CD4-positive, alpha-beta T cell treated with Interferon alpha-2 for 1 hour (primary cell): ENCODE results near the gene LZTR1.
"Not testable (repeated sequence)": the region's sequence is repeated elsewhere in the genome, so short reads cannot be mapped to it uniquely, and the experiment has no call there.

Source experiments
- DNase-seq, 2 donors: peaks; one replicate each; pipeline ENCODE4 v3.0.0-alpha.2; 2020 to 2022

Gene LZTR1

GRCh38 chr22:20998411-20999336 is 16.6 kb downstream of the LZTR1 start:
- DNase-seq: no peak

- DNase-seq: no peak
These were observed 17.5 kb downstream of the LZTR1 start for GRCh38 chr22:20999350-21000206.

GRCh38 chr22:21000207-21000986 is 18.3 kb downstream of the LZTR1 start:
- no peak for DNase-seq

- DNase-seq: no peak
These were observed 19.0 kb downstream of the LZTR1 start for GRCh38 chr22:21000987-21001600.

- DNase-seq: peak; percentile 95 to 96
These were observed 19.7 kb downstream of the LZTR1 start, which contains the start of gene THAP7 for GRCh38 chr22:21001601-21002325. TSS of gene THAP7 (minus strand) at chr22:21002118. CDS start at chr22:21001911, 207 bp downstream.

- DNase-seq: no peak
These were observed 21.7 kb downstream of the LZTR1 start for GRCh38 chr22:21003782-21004181.

- DNase-seq: not testable (repeated sequence)
These were observed 27.1 kb downstream of the LZTR1 start for GRCh38 chr22:21009208-21009607.

- peak in 1 of 2 donors; percentile 38 for DNase-seq
These were observed 27.7 kb downstream of the LZTR1 start for GRCh38 chr22:21009638-21010425.

GRCh38 chr22:21010426-21011113 is 28.5 kb downstream of the LZTR1 start:
- DNase-seq: no peak

GRCh38 chr22:21012446-21013407 is 30.6 kb downstream of the LZTR1 start:
- DNase-seq: no peak

GRCh38 chr22:21013657-21014201 is 31.6 kb downstream of the LZTR1 start:
- no peak for DNase-seq

- peak; percentile 90 to 91 for DNase-seq
These were observed 32.2 kb downstream of the LZTR1 start for GRCh38 chr22:21014202-21014725.

GRCh38 chr22:21014726-21015465 is 32.8 kb downstream of the LZTR1 start, which contains the start of gene P2RX6:
TSS of gene P2RX6 (plus strand) at chr22:21015165. CDS start at chr22:21015175, 10 bp downstream.
- no peak for DNase-seq

- no peak for DNase-seq
These were observed 33.4 kb downstream of the LZTR1 start for GRCh38 chr22:21015466-21016006.

- DNase-seq: no peak
These were observed 34.7 kb downstream of the LZTR1 start for GRCh38 chr22:21016644-21017420.

- no peak for DNase-seq
These were observed 36.2 kb downstream of the LZTR1 start for GRCh38 chr22:21018314-21018713.
